HTERT RPE-1 (cell line): ENCODE results near the gene CLRN1.

Source experiments
- in situ Hi-C: fragments of 300-500 bp; cut with MboI; formaldehyde crosslinking; loops from 4 replicates; pipeline ENCODE4 v1.14.3; 2020; ENCODE audit warnings: low sequenced_read_pairs

Gene CLRN1

GRCh38 chr3:150878290-150878689, 94.2 kb downstream of the CLRN1 start:
- in situ Hi-C loops: no loop called here

- in situ Hi-C loops: no loop called here
Measured at GRCh38 chr3:150877303-150877702, 95.2 kb downstream of the CLRN1 start.

GRCh38 chr3:150876611-150877265, 95.8 kb downstream of the CLRN1 start:
- in situ Hi-C loops: no loop called here
